Measurements from ENCODE around the gene DGKG. TPM values are rescaled to one million over a fixed set of nuclear protein-coding genes. Genes with fewer than 3 reads are reported as not detected.

Gene DGKG
- total RNA-seq, 1 donor from 2014 or later: 0.04 TPM

DNA sequence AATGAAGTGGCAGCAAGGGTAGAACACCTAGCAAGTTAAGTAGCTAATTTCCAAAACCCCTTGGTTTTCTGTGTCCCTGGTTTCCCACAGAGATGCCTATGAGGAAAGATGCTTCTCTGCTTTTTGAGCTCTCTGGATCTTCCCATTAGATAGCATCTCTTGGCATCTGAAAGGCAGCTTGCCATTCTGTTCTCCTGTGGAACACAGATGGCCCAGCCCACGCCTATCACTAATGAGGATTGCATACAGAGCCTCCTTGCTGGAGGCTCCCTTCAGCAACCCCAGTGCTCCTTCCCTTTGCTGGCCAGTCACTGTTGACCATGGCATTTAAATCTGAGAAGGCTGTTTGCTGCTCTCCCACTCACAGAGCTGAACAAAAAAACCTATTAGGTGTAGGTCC lies 218.8 kb downstream of the DGKG start:
- Mint-ChIP-seq H3K4me3 (no peak overlapping the region), H3K27me3 (ENCODE audit: low read depth) (no peaks in the 10 kb centered on the region), H3K36me3 (no peaks in the 10 kb centered on the region), H3K4me1 (peaks cover 23% of the 10 kb centered on the region), H3K27ac (peak overlapping the region; percentile 31), H3K9me3 (no peaks in the 10 kb centered on the region)
- TF ChIP-seq, protein P1, sequence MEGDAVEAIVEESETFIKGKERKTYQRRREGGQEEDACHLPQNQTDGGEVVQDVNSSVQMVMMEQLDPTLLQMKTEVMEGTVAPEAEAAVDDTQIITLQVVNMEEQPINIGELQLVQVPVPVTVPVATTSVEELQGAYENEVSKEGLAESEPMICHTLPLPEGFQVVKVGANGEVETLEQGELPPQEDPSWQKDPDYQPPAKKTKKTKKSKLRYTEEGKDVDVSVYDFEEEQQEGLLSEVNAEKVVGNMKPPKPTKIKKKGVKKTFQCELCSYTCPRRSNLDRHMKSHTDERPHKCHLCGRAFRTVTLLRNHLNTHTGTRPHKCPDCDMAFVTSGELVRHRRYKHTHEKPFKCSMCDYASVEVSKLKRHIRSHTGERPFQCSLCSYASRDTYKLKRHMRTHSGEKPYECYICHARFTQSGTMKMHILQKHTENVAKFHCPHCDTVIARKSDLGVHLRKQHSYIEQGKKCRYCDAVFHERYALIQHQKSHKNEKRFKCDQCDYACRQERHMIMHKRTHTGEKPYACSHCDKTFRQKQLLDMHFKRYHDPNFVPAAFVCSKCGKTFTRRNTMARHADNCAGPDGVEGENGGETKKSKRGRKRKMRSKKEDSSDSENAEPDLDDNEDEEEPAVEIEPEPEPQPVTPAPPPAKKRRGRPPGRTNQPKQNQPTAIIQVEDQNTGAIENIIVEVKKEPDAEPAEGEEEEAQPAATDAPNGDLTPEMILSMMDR (IDR thresholded peaks at IDR 0.05; ENCODE audit: unreplicated experiment): no peak
- no peak for DNase-seq (ENCODE audit: low spot score in 2 of 2, unreplicated experiment in 2 of 2)

DNA sequence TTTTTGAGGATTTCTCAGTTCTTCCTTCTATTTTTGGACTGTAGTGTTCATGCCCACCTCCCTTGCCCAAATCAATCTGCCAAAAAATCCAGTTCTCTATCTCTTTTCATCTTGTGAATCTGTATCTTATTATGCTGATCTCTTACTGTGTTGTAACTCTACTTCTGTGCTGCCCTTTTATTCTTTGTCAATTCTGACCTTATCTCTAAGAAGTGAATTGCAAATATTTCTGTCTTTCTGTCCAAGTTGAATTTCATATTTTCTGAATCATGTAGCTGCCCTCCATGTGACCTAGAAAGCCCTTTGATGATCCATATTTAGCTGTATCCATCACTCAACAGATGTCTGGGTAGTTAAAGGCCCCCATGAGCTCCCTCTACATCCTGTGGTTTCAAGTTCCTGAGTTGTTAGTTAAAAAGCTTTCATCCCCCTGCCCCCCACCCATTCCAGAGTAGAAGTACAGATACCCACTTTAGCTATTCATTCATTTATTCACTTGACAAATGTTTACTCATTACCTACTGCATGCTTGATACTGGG lies 219.6 kb downstream of the DGKG start:
- TF ChIP-seq, protein P1 (IDR thresholded peaks at IDR 0.05; ENCODE audit: unreplicated experiment): no peak
- Mint-ChIP-seq H3K4me3 (no peak overlapping the region), H3K36me3 (no peaks in the 10 kb centered on the region), H3K27me3 (ENCODE audit: low read depth) (no peaks in the 10 kb centered on the region), H3K4me1 (peaks cover 23% of the 10 kb centered on the region), H3K27ac (peak overlapping the region; percentile 59), H3K9me3 (no peaks in the 10 kb centered on the region)
- DNase-seq (ENCODE audit: low spot score in 2 of 2, unreplicated experiment in 2 of 2): no peak

DNA sequence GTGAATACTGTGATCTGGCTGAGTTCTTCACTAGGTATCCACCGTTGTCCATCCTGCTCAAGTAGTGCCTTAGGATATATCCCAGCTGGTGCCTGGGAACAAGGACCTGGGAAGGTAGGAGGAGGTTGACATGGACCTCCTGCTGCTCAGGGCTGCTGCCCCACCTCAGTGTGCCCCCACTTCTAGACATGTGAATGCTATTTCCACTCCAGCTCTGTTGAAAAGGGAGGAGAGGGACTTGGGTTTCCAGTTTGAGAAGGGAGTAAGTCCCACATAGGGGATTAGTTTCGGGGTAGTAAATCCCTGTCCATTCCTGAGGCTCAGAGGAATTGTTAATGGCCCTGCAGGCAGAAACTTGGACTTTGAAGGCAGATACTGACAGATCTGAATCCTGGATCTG lies 220.2 kb downstream of the DGKG start:
- H3K4me1 Mint-ChIP-seq: peaks cover 23% of the 10 kb centered on the region
- TF ChIP-seq, protein P1 (IDR thresholded peaks at IDR 0.05; ENCODE audit: unreplicated experiment): no peak
- H3K27me3 Mint-ChIP-seq (ENCODE audit: low read depth): no peaks in the 10 kb centered on the region

DNA sequence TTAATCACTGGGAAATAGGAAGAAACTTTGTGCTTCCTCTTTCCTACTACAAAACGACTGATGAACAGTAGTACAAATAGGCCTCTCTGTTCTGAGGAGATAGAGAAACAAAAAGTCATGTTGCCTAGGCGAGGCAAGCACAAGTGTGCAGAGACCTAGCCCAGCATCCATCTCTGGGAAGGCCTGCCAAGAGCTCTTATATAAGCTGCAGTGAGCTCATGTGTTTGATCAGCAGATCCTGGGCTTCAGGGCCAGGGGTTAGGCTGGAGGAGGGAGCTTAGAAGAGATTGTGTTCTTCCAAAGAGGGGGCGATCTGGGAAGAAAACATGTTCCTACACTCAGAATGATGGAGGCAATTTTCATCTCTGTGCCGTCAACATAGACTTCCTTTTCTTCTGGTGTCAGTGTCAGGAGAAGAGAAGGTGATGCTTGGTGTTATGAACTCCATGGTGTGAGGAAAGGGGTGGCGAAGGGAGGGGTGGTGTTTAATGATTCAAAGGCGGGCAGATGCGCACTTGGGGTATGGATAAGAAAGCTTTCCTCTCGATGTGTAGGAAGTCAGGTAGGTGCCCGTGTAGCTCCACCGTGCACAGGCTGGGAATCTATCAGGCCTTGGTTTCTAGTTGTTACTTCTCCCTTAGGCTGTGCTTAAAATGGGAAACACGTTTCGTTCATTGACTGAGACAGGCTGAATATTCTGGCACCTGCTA lies 223.6 kb downstream of the DGKG start:
- no peak for DNase-seq (ENCODE audit: low spot score in 2 of 2, unreplicated experiment in 2 of 2)
- Mint-ChIP-seq H3K27me3 (ENCODE audit: low read depth) (no peaks in the 10 kb centered on the region), H3K4me3 (no peak overlapping the region), H3K27ac (no peak overlapping the region), H3K4me1 (peaks cover 31% of the 10 kb centered on the region), H3K36me3 (no peaks in the 10 kb centered on the region), H3K9me3 (no peaks in the 10 kb centered on the region)
- TF ChIP-seq, protein P1 (IDR thresholded peaks at IDR 0.05; ENCODE audit: unreplicated experiment): no peak

More for the DNA sequence above, 220.2 kb downstream of the DGKG start:
- H3K27ac Mint-ChIP-seq: peak overlapping the region; percentile 59
- no peaks in the 10 kb centered on the region for H3K36me3 Mint-ChIP-seq
- no peak overlapping the region for H3K4me3 Mint-ChIP-seq
- H3K9me3 Mint-ChIP-seq: no peaks in the 10 kb centered on the region
- DNase-seq (ENCODE audit: low spot score in 2 of 2, unreplicated experiment in 2 of 2): no peak

DNA sequence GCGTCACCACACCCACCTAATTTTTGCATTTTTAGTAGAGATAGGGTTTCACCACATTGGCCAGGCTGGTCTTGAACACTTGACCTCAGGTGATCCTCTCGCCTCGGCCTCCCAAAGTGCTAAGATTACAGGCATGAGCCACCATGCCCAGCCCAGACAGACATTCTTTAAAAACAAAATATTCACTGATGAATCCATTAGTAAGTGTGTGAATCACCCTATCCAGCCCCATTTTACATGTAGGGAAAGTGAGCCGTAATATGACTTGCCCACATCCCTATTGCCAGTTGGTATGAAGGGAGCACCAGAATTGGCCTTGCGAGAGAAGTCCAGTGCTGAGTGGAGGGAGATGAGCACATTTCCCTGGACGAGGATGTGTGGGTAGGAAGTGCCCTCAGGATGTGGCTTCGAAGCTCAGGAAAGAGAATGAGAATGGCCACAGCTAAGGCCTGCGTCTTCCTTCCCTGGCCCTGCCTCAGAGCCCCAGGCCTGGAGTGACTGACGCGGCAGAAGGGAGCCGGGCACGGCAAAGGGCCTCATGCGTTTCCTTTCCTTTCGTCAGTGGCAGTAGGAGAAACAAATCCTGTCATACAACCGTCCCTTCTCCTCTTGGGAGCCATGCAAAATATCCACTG lies 224.9 kb downstream of the DGKG start:
- Mint-ChIP-seq H3K4me1 (peaks cover 18% of the 10 kb centered on the region), H3K27me3 (ENCODE audit: low read depth) (no peaks in the 10 kb centered on the region), H3K9me3 (no peaks in the 10 kb centered on the region), H3K36me3 (no peaks in the 10 kb centered on the region), H3K4me3 (no peak overlapping the region), H3K27ac (no peak overlapping the region)
- no peak for DNase-seq (ENCODE audit: low spot score in 2 of 2, unreplicated experiment in 2 of 2)
- TF ChIP-seq, protein P1 (IDR thresholded peaks at IDR 0.05; ENCODE audit: unreplicated experiment): no peak
